HCT116 (cell line): ENCODE measurements around the gene GALNT18. TPM values are rescaled to one million over a fixed set of nuclear protein-coding genes. Genes with fewer than 3 reads are reported as not detected.

ENCODE experiments used
- ATAC-seq: fragments of 200-7000 bp; cut with Tn5 transposase; 2 replicates; pipeline ENCODE4 v1.9.1; 2020; ENCODE audit warnings: mild to moderate bottlenecking, moderate library complexity
- BruUV-seq: library from RNA; stranded (reverse); fragments of 400-500 nt; replicated peaks from 2 replicates; lab custom pipeline; 2021; lab: Mats Ljungman, UMichigan
- CTCF ChIA-PET: fragments of 300-600 bp; sonication (Branson Sonifier 250); formaldehyde crosslinking; loops from one replicate; lab custom pipeline; 2021; ENCODE audit warnings: antibody characterized with exemption; lab: Charles Lee
- POLR2A ChIA-PET: fragments of 300-600, 350-600 bp; sonication (Branson Sonifier 250); formaldehyde crosslinking; loops from one replicate; lab custom pipeline; 2021; ENCODE audit warnings: antibody characterized with exemption; lab: Charles Lee
- RAD21 ChIA-PET, 2 experiments: fragments of 300-600 bp; sonication (Branson Sonifier 250); formaldehyde crosslinking; loops; one replicate each; lab custom pipeline; 2023; ENCODE audit warnings: low total read pairs in 2 of 2; ENCODE audit not compliant: uncharacterized antibody in 2 of 2, unreplicated experiment in 2 of 2, low non-redundant PET in 1 of 2; lab: Charles Lee
- DNase-seq: peaks from one replicate; pipeline ENCODE4 v3.0.0-alpha.2; 2010; ENCODE audit warnings: low read depth, low spot score
- H2AFZ ChIP-seq: fragments of 200-600 bp; shearing (Covaris generic), sonication (generic); 2 replicates; pipeline ENCODE4 v1.6.1; 2017; ENCODE audit warnings: low read depth, mixed run types, mixed read lengths, antibody characterized with exemption, low read length; ENCODE audit not compliant: poor library complexity, severe bottlenecking
- H3K27ac ChIP-seq: 2 replicates; pipeline ENCODE4 v1.5.1; 2012; ENCODE audit warnings: low read depth, low read length
- H3K27me3 ChIP-seq: fragments of 200-600 bp; sonication (generic); 2 replicates; pipeline ENCODE4 v1.6.1; 2016; ENCODE audit warnings: mixed run types, low read length, mixed read lengths; ENCODE audit not compliant: insufficient read depth
- H3K36me3 ChIP-seq, 2 experiments: fragments of 200-500 bp in 1 of 2; fragments of 200-600 bp in 1 of 2; sonication (Bioruptor generic) in 1 of 2; sonication (generic) in 1 of 2; 2 replicates each; pipeline versions ENCODE4 v1.5.1 to v1.6.1; 2014 to 2016; ENCODE audit warnings: low read length in 2 of 2, inconsistent platforms in 1 of 2, mixed read lengths in 1 of 2, mixed run types in 1 of 2; ENCODE audit not compliant: insufficient read depth in 2 of 2, control insufficient read depth in 1 of 2
- H3K4me1 ChIP-seq, 2 experiments: fragments of 200-600 bp in 1 of 2; sonication (generic) in 1 of 2; 2 replicates each; pipeline versions ENCODE4 v1.5.1 to v1.6.1; 2012 to 2017; ENCODE audit warnings: low read length in 2 of 2, inconsistent platforms in 1 of 2, mild to moderate bottlenecking in 1 of 2, mixed read lengths in 1 of 2, mixed run types in 1 of 2, moderate library complexity in 1 of 2; ENCODE audit not compliant: insufficient read depth in 2 of 2, control insufficient read depth in 1 of 2
- H3K4me2 ChIP-seq: fragments of 200-600 bp; sonication (generic); 2 replicates; pipeline ENCODE4 v1.6.1; 2017; ENCODE audit warnings: mixed run types, low read length, mixed read lengths
- H3K4me3 ChIP-seq, 2 experiments: fragments of 200-600 bp in 1 of 2; sonication (generic) in 1 of 2; replicated peaks in 1 of 2; 2 replicates each; pipeline ENCODE4 v1.5.1; 2011 to 2016; ENCODE audit warnings: low read length in 2 of 2, control low read depth in 1 of 2, low read depth in 1 of 2, mild to moderate bottlenecking in 1 of 2, mixed read lengths in 1 of 2, mixed run types in 1 of 2
- H3K79me2 ChIP-seq: fragments of 200-600 bp; sonication (generic); 2 replicates; pipeline ENCODE4 v1.6.1; 2017; ENCODE audit warnings: mild to moderate bottlenecking, mixed run types, low read length, moderate library complexity, mixed read lengths; ENCODE audit not compliant: insufficient read depth
- H3K9ac ChIP-seq: fragments of 200-600 bp; sonication (generic); 2 replicates; pipeline ENCODE4 v1.6.1; 2016; ENCODE audit warnings: low read length, mixed read lengths
- H3K9me2 ChIP-seq: fragments of 200-600 bp; sonication (generic), shearing (Covaris generic); 2 replicates; pipeline ENCODE4 v1.6.1; 2017; ENCODE audit warnings: mixed run types, mild to moderate bottlenecking, moderate library complexity; ENCODE audit not compliant: insufficient read depth
- H3K9me3 ChIP-seq, 2 experiments: fragments of 200-500 bp in 1 of 2; fragments of 200-600 bp in 1 of 2; sonication (Bioruptor generic) in 1 of 2; sonication (generic) in 1 of 2; 2 replicates each; pipeline ENCODE4 v1.6.1; 2014 to 2017; ENCODE audit warnings: low read length in 2 of 2, mixed read lengths in 2 of 2, inconsistent platforms in 1 of 2, low read depth in 1 of 2, mild to moderate bottlenecking in 1 of 2, mixed run types in 1 of 2, moderate library complexity in 1 of 2; ENCODE audit not compliant: control insufficient read depth in 1 of 2, insufficient read depth in 1 of 2
- H4K20me1 ChIP-seq: fragments of 200-600 bp; sonication (generic), shearing (Covaris generic); 2 replicates; pipeline ENCODE4 v1.6.1; 2017; ENCODE audit warnings: mixed run types, mild to moderate bottlenecking, moderate library complexity; ENCODE audit not compliant: insufficient read depth
- EGR1 ChIP-seq: IDR thresholded peaks from 2 replicates; pipeline ENCODE4 v1.6.1; 2012; ENCODE audit warnings: low read depth
- POLR2AphosphoS5 ChIP-seq: IDR thresholded peaks from 2 replicates; pipeline ENCODE4 v1.6.1; 2011; ENCODE audit warnings: mild to moderate bottlenecking, low read depth, low read length, moderate library complexity
- RAD21 ChIP-seq: IDR thresholded peaks from 2 replicates; pipeline ENCODE4 v1.6.1; 2012; ENCODE audit warnings: low read depth, mild to moderate bottlenecking
- REST ChIP-seq: IDR thresholded peaks from 2 replicates; pipeline ENCODE4 v1.6.1; 2012; ENCODE audit warnings: low read depth
- SP1 ChIP-seq: IDR thresholded peaks from 2 replicates; pipeline ENCODE4 v1.6.1; 2012; ENCODE audit warnings: low read depth
- YY1 ChIP-seq: IDR thresholded peaks from 2 replicates; pipeline ENCODE4 v1.6.1; 2011; ENCODE audit warnings: low read length, low read depth, moderate library complexity, mild to moderate bottlenecking; ENCODE audit not compliant: insufficient replicate concordance; ENCODE audit errors: extremely low read depth
- intact Hi-C: fragments of 100-400 bp; cut with micrococcal nuclease; formaldehyde crosslinking; loops from 2 replicates; pipeline ENCODE4 v1.10.0; 2022
- total RNA-seq: library from RNA; stranded (reverse); gene quantifications from one replicate; pipeline ENCODE4 v1.2.1, GENCODE V29; 2021; ENCODE audit not compliant: unreplicated experiment

Gene GALNT18
- total RNA-seq, 1 experiment from 2014 or later = 19.9 TPM

DNA sequence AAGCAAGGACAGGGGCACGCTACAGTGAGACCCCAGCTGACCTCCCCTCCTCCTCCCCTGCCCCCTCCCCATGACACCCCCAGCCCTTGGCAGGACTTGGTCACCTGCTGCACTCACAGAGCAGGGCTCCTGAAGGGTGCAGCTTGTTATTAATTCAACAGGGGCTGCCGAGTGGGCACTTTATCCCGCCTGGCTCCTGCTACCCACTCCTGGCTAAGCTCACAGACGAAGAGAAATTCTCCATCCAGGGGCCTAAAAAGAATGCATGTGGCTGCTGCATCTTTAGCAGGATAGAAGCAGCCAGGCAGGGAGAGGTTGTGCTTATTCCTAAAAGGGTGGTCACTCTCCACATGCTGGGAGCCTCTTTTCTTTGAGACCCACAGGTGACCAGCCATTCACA, 40.3 kb downstream of the GALNT18 start:
- Histone ChIP-seq H3K9me2 (no peaks in the 10 kb centered on the region), H3K27ac (no peak overlapping the region), H4K20me1 (no peaks in the 10 kb centered on the region), H3K4me1 (peaks cover 14 to 24% of the 10 kb centered on the region in 2 experiments), H3K27me3 (no peaks in the 10 kb centered on the region), H3K4me3 (no peak overlapping the region), H3K9me3 (no peaks in the 10 kb centered on the region), H3K9ac (no peak overlapping the region), H3K79me2 (peaks cover 22% of the 10 kb centered on the region; the same call in 1 of the 2 replicates), H2AFZ (no peak overlapping the region), H3K36me3 (no peaks in the 10 kb centered on the region), H3K4me2 (no peak overlapping the region)
- RAD21 ChIA-PET = interaction anchor here in 1 of 2 experiments (0.6 kb wide), 1 partner anchor 162 kb away, joined by 3 read pairs; no protein-coding TSS in a partner anchor
- DNase-seq (no peak), ATAC-seq (no peak)
- BruUV-seq = no TSS peak
- CTCF ChIA-PET = no interaction called here
- TF ChIP-seq EGR1 (no peak), YY1 (no peak), RAD21 (no peak), POLR2AphosphoS5 (no peak), SP1 (no peak), REST (no peak)
- POLR2A ChIA-PET = no interaction called here
- intact Hi-C loops = no loop called here
